OCI-LY7 (cell line): ENCODE results near the gene POLR2E. TPM values are rescaled to one million over a fixed set of nuclear protein-coding genes. Genes with fewer than 3 reads are reported as not detected.

Source experiments
- BruUV-seq: library from RNA; stranded (reverse); fragments of 400-500 nt; replicated peaks from 2 replicates; lab custom pipeline; 2021; lab: Mats Ljungman, UMichigan
- CTCF ChIA-PET: fragments of 300-600 bp; sonication (Branson Sonifier 250); formaldehyde crosslinking; loops from one replicate; lab custom pipeline; 2022; ENCODE audit warnings: antibody characterized with exemption; ENCODE audit not compliant: unreplicated experiment; lab: Charles Lee
- POLR2A ChIA-PET: fragments of 300-600 bp; sonication (Branson Sonifier 250); formaldehyde crosslinking; loops from one replicate; lab custom pipeline; 2022; ENCODE audit warnings: antibody characterized with exemption; lab: Charles Lee
- DNase-seq: peaks from one replicate; pipeline ENCODE4 v3.0.0-alpha.2; 2015; ENCODE audit warnings: low spot score
- H2AFZ ChIP-seq: fragments of 200-600 bp; sonication (generic), shearing (Covaris generic); 2 replicates; pipeline ENCODE4 v1.6.1; 2014; ENCODE audit warnings: mild to moderate bottlenecking, antibody characterized with exemption, low read length, moderate library complexity
- H3K27ac ChIP-seq: fragments of 200-600 bp; sonication (generic); 2 replicates; pipeline ENCODE4 v1.5.1; 2014; ENCODE audit warnings: mixed run types, low read depth, mild to moderate bottlenecking, moderate library complexity, low read length, inconsistent platforms; ENCODE audit not compliant: poor library complexity, severe bottlenecking
- H3K36me3 ChIP-seq: fragments of 200-600 bp; sonication (generic); 2 replicates; pipeline ENCODE4 v1.6.1; 2014; ENCODE audit warnings: mild to moderate bottlenecking, antibody characterized with exemption, low read length, moderate library complexity, mixed read lengths; ENCODE audit not compliant: insufficient read depth
- H3K4me1 ChIP-seq: fragments of 200-600 bp; sonication (generic); 2 replicates; pipeline ENCODE4 v1.5.1; 2014; ENCODE audit warnings: mild to moderate bottlenecking, low read length; ENCODE audit not compliant: insufficient read depth, poor library complexity, severe bottlenecking
- H3K4me2 ChIP-seq: fragments of 200-600 bp; sonication (generic); 2 replicates; pipeline ENCODE4 v1.6.1; 2014; ENCODE audit warnings: mild to moderate bottlenecking, low read length
- H3K4me3 ChIP-seq: fragments of 200-600 bp; sonication (generic); 2 replicates; pipeline ENCODE4 v1.5.1; 2014; ENCODE audit warnings: mild to moderate bottlenecking, low read depth, low read length; ENCODE audit not compliant: poor library complexity, severe bottlenecking
- H3K79me2 ChIP-seq: fragments of 200-600 bp; sonication (generic); 2 replicates; pipeline ENCODE4 v1.6.1; 2016; ENCODE audit warnings: low read depth, mild to moderate bottlenecking, low read length, moderate library complexity, mixed read lengths; ENCODE audit not compliant: insufficient read depth
- H3K9me2 ChIP-seq: fragments of 200-600 bp; sonication (generic); 2 replicates; pipeline ENCODE4 v1.6.1; 2016; ENCODE audit warnings: mild to moderate bottlenecking, low read length, mixed read lengths; ENCODE audit not compliant: insufficient read depth
- H3K9me3 ChIP-seq: fragments of 200-600 bp; sonication (generic); 2 replicates; pipeline ENCODE4 v1.6.1; 2014; ENCODE audit warnings: mild to moderate bottlenecking, mixed run types, low read length, mixed read lengths
- H4K20me1 ChIP-seq: fragments of 200-600 bp; sonication (generic); 2 replicates; pipeline ENCODE4 v1.6.1; 2014; ENCODE audit warnings: mild to moderate bottlenecking, antibody characterized with exemption, low read length, moderate library complexity, mixed read lengths; ENCODE audit not compliant: insufficient read depth
- CTCF ChIP-seq: fragments of 200-600 bp; sonication (generic); conservative IDR thresholded peaks from 2 replicates; pipeline ENCODE4 v1.5.1; 2014; ENCODE audit warnings: mild to moderate bottlenecking, antibody characterized with exemption, low read length, moderate library complexity, mixed read lengths
- EZH2phosphoT487 ChIP-seq: fragments of 200-600 bp; sonication (generic); IDR thresholded peaks from 2 replicates; pipeline ENCODE4 v1.6.1; 2018; ENCODE audit warnings: low read depth, borderline replicate concordance, mild to moderate bottlenecking, mixed run types, antibody characterized with exemption, low read length, moderate library complexity, mixed read lengths
- intact Hi-C: fragments of 100-400 bp; cut with micrococcal nuclease; formaldehyde crosslinking; loops from one replicate; pipeline ENCODE4 v1.10.0; 2022; ENCODE audit not compliant: unreplicated experiment
- total RNA-seq, 2 experiments: library from RNA; depleted of rRNA in 1 of 2; stranded (reverse); fragments of >200 nt in 1 of 2; shearing (Covaris generic) in 1 of 2; gene quantifications; 2 replicates each; pipeline ENCODE4 v1.2.3, GENCODE V29; 2014 to 2022

The POLR2E gene
- total RNA-seq, 2 experiments from 2014 or later, result 153 to 193 TPM

- DNase-seq, result no peak
- Histone ChIP-seq H3K27ac (no peak overlapping the region), H3K79me2 (no peaks in the 10 kb centered on the region), H3K9me3 (no peaks in the 10 kb centered on the region), H3K4me1 (no peaks in the 10 kb centered on the region), H3K36me3 (peaks cover 55% of the 10 kb centered on the region), H3K4me2 (no peak overlapping the region), H3K9me2 (no peaks in the 10 kb centered on the region), H3K4me3 (no peak overlapping the region), H4K20me1 (no peaks in the 10 kb centered on the region; the same call in 1 of the 2 replicates), H2AFZ (no peak overlapping the region)
- intact Hi-C loops, result no loop called here
- TF ChIP-seq CTCF (no peak), EZH2phosphoT487 (no peak)
- no TSS peak for BruUV-seq
- ChIA-PET CTCF (interaction anchor here (0.6 kb wide), 1 partner anchor 14 kb away, joined by 6 read pairs; no protein-coding TSS in a partner anchor), POLR2A (no interaction called here)
Measured at GRCh38 chr19:1122021-1122971, 27.1 kb upstream of the POLR2E start.

DNA sequence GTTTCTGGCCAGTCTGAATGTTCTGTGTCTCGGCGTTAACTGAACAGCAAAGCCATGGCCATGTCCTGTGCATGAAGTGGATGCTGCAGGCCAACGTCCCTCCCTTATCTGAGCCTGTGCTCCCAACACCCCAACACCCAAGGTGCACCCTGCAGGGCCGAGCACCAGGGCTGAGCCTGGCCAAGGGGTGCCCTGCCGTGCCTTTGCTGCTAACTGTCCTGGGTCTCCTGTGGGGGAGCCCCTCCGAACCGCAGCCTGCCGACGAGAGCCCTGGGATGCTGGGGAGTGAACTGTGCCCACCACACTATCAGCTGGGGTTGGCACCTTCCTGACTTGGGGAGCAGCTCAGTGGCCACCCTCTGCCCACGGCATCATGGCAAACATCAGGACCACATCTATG is 26.2 kb upstream of the POLR2E start:
- DNase-seq, result no peak
- intact Hi-C loops, result no loop called here
- no peaks in the 10 kb centered on the region for H3K9me3 ChIP-seq
- no peaks in the 10 kb centered on the region for H3K9me2 ChIP-seq
- peaks cover 55% of the 10 kb centered on the region for H3K36me3 ChIP-seq
- H3K4me3 ChIP-seq, result no peak overlapping the region
- ChIA-PET POLR2A (no interaction called here), CTCF (no interaction called here)
- H3K4me1 ChIP-seq, result no peaks in the 10 kb centered on the region
- BruUV-seq, result no TSS peak
- TF ChIP-seq CTCF, result no peak
- TF ChIP-seq EZH2phosphoT487, result no peak
- H4K20me1 ChIP-seq, result no peaks in the 10 kb centered on the region; the same call in 1 of the 2 replicates
- no peak overlapping the region for H2AFZ ChIP-seq
- no peak overlapping the region for H3K4me2 ChIP-seq
- H3K27ac ChIP-seq, result no peak overlapping the region
- no peaks in the 10 kb centered on the region for H3K79me2 ChIP-seq
